MM.1S (cell line): ENCODE measurements around the gene IVNS1ABP.

Source experiments
- EZH2 ChIP-seq: fragments of 300-600 bp; sonication (generic); optimal IDR thresholded peaks from 2 replicates; pipeline ENCODE3; 2017; ENCODE audit warnings: low read depth, mild to moderate bottlenecking, antibody characterized with exemption, low read length, mixed read lengths
- EZH2phosphoT487 ChIP-seq: fragments of 300-600 bp; sonication (generic); IDR thresholded peaks from 2 replicates; pipeline ENCODE4 v1.6.1; 2018; ENCODE audit warnings: antibody characterized with exemption, low read length
- TF ChIP-seq, protein P1 (sequence below): fragments of 300-600 bp; sonication (generic); IDR thresholded peaks from 2 replicates; pipeline ENCODE4 v1.5.1; 2016; ENCODE audit warnings: antibody characterized with exemption, low read length, mixed read lengths

DNA sequence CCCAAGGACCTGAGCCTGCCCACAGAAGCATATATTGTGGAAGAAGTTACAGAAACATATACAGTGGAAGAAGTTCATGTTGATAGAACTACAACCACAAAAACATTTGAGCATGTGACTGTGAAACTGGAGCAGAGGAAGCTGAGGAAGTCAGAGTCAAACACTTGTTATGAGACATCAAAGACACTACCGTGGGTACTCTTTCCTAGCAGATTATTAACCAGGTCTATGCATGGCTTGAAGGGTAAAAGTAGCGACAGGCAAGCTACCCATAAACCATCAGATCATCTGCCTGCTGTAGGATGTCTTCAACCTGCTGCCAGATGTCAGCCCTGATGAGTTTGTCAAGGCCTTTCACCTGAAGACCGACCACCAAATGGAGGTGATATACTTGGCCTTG, 35.8 kb downstream of the IVNS1ABP start:
- TF ChIP-seq, protein P1, sequence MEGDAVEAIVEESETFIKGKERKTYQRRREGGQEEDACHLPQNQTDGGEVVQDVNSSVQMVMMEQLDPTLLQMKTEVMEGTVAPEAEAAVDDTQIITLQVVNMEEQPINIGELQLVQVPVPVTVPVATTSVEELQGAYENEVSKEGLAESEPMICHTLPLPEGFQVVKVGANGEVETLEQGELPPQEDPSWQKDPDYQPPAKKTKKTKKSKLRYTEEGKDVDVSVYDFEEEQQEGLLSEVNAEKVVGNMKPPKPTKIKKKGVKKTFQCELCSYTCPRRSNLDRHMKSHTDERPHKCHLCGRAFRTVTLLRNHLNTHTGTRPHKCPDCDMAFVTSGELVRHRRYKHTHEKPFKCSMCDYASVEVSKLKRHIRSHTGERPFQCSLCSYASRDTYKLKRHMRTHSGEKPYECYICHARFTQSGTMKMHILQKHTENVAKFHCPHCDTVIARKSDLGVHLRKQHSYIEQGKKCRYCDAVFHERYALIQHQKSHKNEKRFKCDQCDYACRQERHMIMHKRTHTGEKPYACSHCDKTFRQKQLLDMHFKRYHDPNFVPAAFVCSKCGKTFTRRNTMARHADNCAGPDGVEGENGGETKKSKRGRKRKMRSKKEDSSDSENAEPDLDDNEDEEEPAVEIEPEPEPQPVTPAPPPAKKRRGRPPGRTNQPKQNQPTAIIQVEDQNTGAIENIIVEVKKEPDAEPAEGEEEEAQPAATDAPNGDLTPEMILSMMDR, result no peak
- TF ChIP-seq EZH2, result no peak
- TF ChIP-seq EZH2phosphoT487, result no peak
